ENCODE measurements around the gene SSPN. TPM values are rescaled to one million over a fixed set of nuclear protein-coding genes. Genes with fewer than 3 reads are reported as not detected.

Gene SSPN
- total and polyA plus RNA-seq, 12 donors, result 5.9 to 115 (median 83.7) TPM

Other genes with a start within 250 kb of the SSPN start
- gene RASSF8, start 236.9 kb upstream of the SSPN start, total RNA-seq, result 10 to 100 TPM; 18.8 to 43.9 (median 29.3) TPM
- 1 to 10 TPM; 5.7 to 6.0 TPM for gene RASSF8, start 236.9 kb upstream of the SSPN start, polyA plus RNA-seq
- 10 to 100 TPM in 9 of 10 donors, 1 to 10 TPM in 1; 7.8 to 80.1 (median 42.9) TPM for gene BHLHE41, start 70.5 kb upstream of the SSPN start, total RNA-seq
- gene BHLHE41, start 70.5 kb upstream of the SSPN start, polyA plus RNA-seq, result 1 to 10 TPM; 5.7 to 5.8 TPM